T-helper 22 cell (primary cell): ENCODE data around the gene CDIPT.
A peak's percentile ranks its signal among the peaks of the same experiment; 100 is the strongest.

Experiments
- DNase-seq: peaks from one replicate; pipeline ENCODE4 v3.0.0-alpha.2; 2020; ENCODE audit warnings: low read depth

Gene CDIPT

DNA sequence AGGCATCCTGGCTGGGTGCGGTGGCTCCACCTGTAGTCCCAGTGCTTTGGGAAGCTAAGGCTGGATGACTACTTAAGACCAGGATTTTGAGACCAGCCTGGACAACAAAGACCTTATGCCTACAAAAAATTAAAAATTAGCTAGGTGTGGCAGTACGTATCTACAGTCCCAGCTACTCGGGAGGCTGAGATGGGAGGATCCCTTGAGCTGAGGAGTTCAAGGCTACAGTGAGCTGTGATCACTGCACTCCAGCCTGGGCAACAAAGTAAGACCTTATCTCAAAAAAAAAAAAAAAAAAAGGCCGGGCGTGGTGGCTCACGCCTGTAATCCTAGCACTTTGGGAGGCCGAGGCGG is 36.7 kb downstream of the CDIPT start:
- no peak for DNase-seq

- no peak for DNase-seq
Measured at GRCh38 chr16:29825145-29826044, 37.6 kb downstream of the CDIPT start.

- DNase-seq, result no peak
Measured at GRCh38 chr16:29824589-29825144, 38.4 kb downstream of the CDIPT start.

- no peak for DNase-seq
Measured at GRCh38 chr16:29821643-29822115, 41.3 kb downstream of the CDIPT start.

DNA sequence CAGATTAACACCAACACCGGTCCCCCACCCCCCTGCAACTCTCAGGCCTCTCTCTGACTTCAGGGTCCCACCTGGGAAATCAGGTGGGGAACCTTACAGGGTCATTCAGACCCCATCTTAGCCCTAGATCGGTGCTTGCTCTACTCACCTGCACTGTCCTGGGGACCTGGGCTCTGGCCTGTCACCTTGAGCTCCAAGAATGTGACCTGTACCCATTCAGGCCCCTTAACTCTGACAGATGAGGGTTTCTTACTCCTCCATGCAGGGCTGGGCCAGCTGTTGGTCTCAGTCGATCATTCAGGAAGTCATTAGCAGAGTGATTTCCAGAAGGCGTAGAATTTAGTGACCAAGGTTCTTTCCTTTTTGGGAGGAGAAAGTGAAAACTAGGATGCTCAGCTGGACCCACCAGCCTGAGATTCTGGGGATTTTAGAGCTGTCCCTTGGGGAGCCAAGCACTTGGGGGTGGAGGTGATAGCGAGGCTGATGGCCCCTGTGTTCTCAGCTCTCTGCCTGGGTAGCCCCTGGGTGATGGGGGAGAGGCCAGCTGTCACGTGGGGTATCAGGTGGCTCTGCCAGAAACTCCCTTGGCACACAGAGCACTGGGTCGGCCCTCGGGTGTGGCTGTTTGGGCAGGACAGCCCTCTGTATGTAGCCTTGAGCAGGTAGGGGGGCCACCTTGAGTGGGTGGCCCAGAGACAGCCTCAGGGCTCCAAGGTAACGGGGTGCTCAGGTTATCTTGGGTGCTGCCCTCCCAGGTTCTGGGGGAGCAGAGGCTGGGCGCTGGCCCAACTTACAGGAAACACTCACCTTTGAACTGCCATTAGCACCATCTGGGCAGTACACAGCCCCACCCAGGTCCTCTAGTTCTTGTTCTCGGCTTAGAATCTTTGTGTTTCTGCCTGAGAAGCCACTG is 42.0 kb downstream of the CDIPT start:
- DNase-seq, result peak; percentile 40

GRCh38 chr16:29820271-29820701 is 42.7 kb downstream of the CDIPT start, which contains the start of gene MVP:
Gene MVP, plus strand, starts transcription at chr16:29820462. Its CDS starts 10,088 bp downstream, at chr16:29830550.
- no peak for DNase-seq

- DNase-seq, result no peak
Measured at GRCh38 chr16:29819506-29819905, 43.5 kb downstream of the CDIPT start.

DNA sequence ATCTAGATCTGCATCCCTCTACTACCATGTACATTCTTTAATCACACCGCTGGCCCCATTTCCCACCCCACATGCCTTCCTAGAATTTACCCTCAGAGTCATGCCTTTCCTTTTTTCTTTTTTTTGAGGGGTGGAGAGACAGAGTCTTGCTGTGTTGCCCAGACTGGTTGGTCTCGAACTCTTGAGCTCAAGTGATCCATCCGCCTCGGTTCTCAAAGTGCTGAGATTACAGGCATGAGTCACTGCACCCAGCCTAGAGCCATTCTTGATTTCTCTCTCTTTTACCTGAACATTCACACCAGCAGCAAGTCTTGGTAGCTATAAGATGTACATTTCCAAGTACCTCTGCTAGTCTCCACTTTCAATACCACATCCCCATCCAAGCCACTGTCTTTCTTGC is 44.9 kb downstream of the CDIPT start:
- DNase-seq, result no peak

- DNase-seq, result peak; percentile 29
Measured at GRCh38 chr16:29816694-29817441, 46.2 kb downstream of the CDIPT start.

GRCh38 chr16:29815793-29816693 is 47.0 kb downstream of the CDIPT start, which contains the start of gene PAGR1:
Gene PAGR1, plus strand, starts transcription at chr16:29816152. Its CDS starts 374 bp downstream, at chr16:29816526.
- peak; percentile 99 for DNase-seq

DNA sequence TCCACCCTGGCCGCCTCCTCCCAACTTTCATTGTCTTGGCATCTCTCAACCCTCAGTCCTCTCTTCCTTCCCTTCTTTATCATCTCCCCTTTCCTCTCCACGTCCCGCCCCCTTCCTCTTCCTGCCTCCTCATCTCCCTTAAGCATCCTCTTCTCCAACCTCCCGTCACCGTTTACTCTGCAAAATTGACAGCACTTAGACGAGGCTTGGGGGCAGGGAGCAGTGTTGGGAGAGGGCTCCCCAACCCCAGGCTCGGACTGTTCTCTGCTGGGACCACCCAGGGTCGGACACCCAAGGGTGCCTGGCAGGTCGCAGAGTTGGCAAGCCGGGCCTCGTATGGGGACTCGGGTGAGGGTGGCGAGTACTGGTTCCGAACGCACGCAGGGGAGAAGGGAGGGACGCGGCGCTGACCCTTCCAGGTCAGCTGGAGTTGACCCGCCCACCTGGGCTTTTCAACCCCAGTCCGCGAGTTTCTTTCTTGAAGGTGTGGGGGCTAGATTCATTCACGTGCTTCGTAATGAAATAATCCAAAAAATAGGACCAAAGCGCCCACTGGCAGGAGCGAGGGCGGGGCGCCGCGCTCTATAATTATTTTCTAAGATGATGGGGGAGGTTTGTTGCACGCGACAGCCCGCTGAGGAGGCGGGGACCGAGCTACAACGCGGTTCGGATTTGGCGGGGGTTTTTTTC is 47.8 kb downstream of the CDIPT start:
- no peak for DNase-seq

- DNase-seq, result no peak
Measured at GRCh38 chr16:29814592-29814991, 48.4 kb downstream of the CDIPT start.

DNA sequence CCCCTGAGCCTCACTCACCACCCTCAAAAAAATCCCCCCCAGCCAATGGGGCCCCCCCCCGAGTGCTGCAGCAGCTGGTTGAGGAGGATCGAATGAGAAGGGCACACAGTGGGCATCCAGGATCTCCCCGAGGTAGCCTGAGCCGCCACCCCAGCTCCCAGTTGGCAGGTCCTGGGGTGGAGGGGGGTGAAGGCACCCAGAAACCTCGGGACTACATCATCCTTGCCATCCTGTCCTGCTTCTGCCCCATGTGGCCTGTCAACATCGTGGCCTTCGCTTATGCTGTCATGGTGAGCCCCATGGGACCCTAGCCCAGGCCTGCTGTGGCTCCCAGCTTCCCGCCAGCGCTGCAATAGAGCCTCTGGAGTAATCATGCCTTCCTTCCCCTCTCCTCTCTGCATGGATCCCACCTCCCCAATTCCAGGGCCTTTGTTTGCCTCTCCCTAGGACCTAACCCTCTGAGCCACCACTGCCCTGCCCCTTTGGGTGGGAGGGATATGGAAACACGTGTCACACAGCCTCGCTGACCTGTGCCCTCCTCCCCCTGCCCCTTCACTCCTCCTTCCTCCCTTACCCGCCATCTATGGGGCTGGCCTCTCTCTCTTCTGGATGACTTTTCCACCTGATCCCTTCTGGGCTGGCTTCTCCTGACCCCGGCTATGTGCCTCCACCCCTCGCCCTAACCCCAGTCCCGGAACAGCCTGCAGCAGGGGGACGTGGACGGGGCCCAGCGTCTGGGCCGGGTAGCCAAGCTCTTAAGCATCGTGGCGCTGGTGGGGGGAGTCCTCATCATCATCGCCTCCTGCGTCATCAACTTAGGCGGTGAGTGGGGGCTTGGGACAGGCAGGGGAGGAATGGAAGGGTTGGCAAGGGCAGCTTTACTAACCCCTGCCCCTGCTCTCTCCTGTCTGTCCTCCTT is 49.1 kb downstream of the CDIPT start:
- DNase-seq, result no peak

DNA sequence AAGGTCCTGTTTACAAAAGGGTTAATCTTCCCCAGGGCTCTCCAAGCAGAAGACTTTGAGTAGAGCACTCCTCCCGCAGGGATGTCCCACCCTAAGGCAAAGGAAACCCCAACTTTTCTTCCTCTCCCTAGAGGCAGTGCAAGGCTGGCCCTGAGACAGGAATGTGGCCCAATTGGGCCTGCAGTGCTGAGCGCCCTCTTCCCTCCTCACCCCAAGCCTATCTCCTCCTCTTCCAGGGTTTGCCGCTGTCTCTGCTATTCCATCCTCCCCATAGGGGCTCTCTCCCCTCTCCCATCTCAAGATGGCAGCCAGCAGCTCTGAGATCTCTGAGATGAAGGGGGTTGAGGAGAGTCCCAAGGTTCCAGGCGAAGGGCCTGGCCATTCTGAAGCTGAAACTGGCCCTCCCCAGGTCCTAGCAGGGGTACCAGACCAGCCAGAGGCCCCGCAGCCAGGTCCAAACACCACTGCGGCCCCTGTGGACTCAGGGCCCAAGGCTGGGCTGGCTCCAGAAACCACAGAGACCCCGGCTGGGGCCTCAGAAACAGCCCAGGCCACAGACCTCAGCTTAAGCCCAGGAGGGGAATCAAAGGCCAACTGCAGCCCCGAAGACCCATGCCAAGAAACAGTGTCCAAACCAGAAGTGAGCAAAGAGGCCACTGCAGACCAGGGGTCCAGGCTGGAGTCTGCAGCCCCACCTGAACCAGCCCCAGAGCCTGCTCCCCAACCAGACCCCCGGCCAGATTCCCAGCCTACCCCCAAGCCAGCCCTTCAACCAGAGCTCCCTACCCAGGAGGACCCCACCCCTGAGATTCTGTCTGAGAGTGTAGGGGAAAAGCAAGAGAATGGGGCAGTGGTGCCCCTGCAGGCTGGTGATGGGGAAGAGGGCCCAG is 50.0 kb downstream of the CDIPT start:
- no peak for DNase-seq

GRCh38 chr16:29811896-29812665 is 50.9 kb downstream of the CDIPT start, which contains the start of gene PRRT2:
Gene PRRT2, plus strand, starts transcription at chr16:29812193. Its CDS starts 862 bp downstream, at chr16:29813055.
- peak; percentile 44 for DNase-seq

DNA sequence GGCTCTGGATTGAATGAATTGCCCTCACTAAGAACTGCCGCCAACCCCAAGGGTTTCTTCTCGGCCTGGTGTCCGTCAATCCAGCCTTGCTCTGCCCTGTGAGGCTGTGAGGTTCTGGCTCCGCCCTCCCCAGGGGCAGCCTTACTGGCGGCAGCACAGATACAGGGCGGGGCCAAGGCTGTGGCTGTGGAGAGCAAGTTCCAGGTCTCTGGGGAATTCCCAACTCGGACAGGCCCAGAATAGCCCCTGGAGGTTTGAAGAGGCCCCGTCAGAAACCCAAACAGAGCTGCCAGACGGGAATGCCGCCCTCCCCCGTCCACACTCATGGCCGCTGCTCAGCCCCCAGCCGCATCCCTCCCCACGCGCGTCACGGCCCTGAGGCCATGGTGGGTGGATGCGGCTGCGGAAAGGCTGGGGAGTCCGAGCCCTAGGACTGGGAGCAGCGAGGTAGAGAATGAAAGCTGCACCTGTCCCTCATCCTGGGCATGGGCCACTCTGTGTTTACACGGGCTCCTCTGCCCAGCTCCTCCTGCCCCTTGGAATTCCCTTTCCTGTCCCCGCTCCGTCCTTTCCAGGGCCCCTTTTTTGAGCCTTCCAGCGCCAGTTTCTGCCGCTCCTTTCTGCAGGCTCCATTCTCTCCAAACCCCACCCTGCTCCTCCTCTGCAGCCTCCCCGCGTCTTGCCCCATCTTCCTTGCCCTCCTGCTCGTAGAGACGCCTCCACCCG is 51.7 kb downstream of the CDIPT start:
- DNase-seq, result peak; percentile 66
